ENCODE measurements around the gene PYHIN1.

- no peak for TF ChIP-seq CTCF (conservative IDR thresholded peaks at IDR 0.05; ENCODE audit: low read depth, low read length)
- no peak for TF ChIP-seq EZH2 (IDR thresholded peaks at IDR 0.05; ENCODE audit: low read length, unreplicated experiment)
- no peak for TF ChIP-seq EZH2phosphoT487 (IDR thresholded peaks at IDR 0.05; ENCODE audit: borderline replicate concordance, low read length)
Measured at GRCh38 chr1:158893654-158894053, 37.7 kb upstream of the PYHIN1 start.

Measured in PC-3 (cell line).